WERI-Rb-1 (cell line): ENCODE results near the gene ATP13A3.

Experiments
- DNase-seq: peaks from one replicate; pipeline ENCODE4 v3.0.0-alpha.2; 2020
- H3K27ac ChIP-seq: fragments of 250-450 bp; sonication (Bioruptor Pico); 2 replicates; pipeline ENCODE4 v1.5.1; 2020; ENCODE audit warnings: mild to moderate bottlenecking, moderate library complexity
- H3K27me3 ChIP-seq: fragments of 250-450 bp; sonication (Bioruptor Pico); 2 replicates; pipeline ENCODE4 v1.5.1; 2021; ENCODE audit warnings: mild to moderate bottlenecking, low read depth, moderate library complexity; ENCODE audit not compliant: insufficient read depth, severe bottlenecking
- H3K36me3 ChIP-seq: fragments of 250-450 bp; sonication (Bioruptor Pico); 2 replicates; pipeline ENCODE4 v1.5.1; 2020; ENCODE audit warnings: mild to moderate bottlenecking, moderate library complexity
- H3K4me3 ChIP-seq: 2 replicates; pipeline ENCODE4 v1.5.1; 2011; ENCODE audit warnings: low read depth, mild to moderate bottlenecking, control low read depth, low read length
- H3K9me3 ChIP-seq: fragments of 250-450 bp; sonication (Bioruptor Pico); 2 replicates; pipeline ENCODE4 v1.5.1; 2021; ENCODE audit warnings: mild to moderate bottlenecking, moderate library complexity; ENCODE audit not compliant: severe bottlenecking
- CTCF ChIP-seq: IDR thresholded peaks from 2 replicates; pipeline ENCODE4 v1.5.1; 2011; ENCODE audit warnings: low read depth, mild to moderate bottlenecking, control low read depth, inconsistent platforms, low read length

Gene ATP13A3

GRCh38 chr3:194369522-194370279, 117.1 kb downstream of the ATP13A3 start, which contains the start of gene LRRC15:
LRRC15 (minus strand) TSS chr3:194369743; CDS start chr3:194361043, 8,700 bp downstream.
- DNase-seq, result peak; percentile 56

GRCh38 chr3:194368918-194369317, 117.9 kb downstream of the ATP13A3 start:
- no peak for DNase-seq
- no peaks in the 10 kb centered on the region for H3K9me3 ChIP-seq
- TF ChIP-seq CTCF, result no peak
- H3K36me3 ChIP-seq, result no peaks in the 10 kb centered on the region
- no peak overlapping the region for H3K27ac ChIP-seq
- H3K27me3 ChIP-seq, result no peaks in the 10 kb centered on the region
- H3K4me3 ChIP-seq, result no peak overlapping the region

More at GRCh38 chr3:194369522-194370279, 117.1 kb downstream of the ATP13A3 start, which contains the start of gene LRRC15:
- Histone ChIP-seq H3K9me3 (no peaks in the 10 kb centered on the region), H3K27ac (no peak within 1 kb of the TSS), H3K36me3 (no peaks in the 10 kb centered on the region), H3K27me3 (no peaks in the 10 kb centered on the region), H3K4me3 (no peak within 1 kb of the TSS)
- TF ChIP-seq CTCF, result peak; percentile 28; the same call in 1 of the 2 replicates

GRCh38 chr3:194367992-194368841, 118.6 kb downstream of the ATP13A3 start:
- no peaks in the 10 kb centered on the region for H3K36me3 ChIP-seq
- TF ChIP-seq CTCF, result no peak
- no peak overlapping the region for H3K27ac ChIP-seq
- no peaks in the 10 kb centered on the region for H3K9me3 ChIP-seq
- DNase-seq, result no peak
- no peaks in the 10 kb centered on the region for H3K27me3 ChIP-seq
- no peak overlapping the region for H3K4me3 ChIP-seq

GRCh38 chr3:194365978-194366490, 120.8 kb downstream of the ATP13A3 start:
- no peaks in the 10 kb centered on the region for H3K36me3 ChIP-seq
- H3K27me3 ChIP-seq, result no peaks in the 10 kb centered on the region
- H3K9me3 ChIP-seq, result no peaks in the 10 kb centered on the region
- DNase-seq, result no peak
- no peak overlapping the region for H3K27ac ChIP-seq
- H3K4me3 ChIP-seq, result no peak overlapping the region
- TF ChIP-seq CTCF, result no peak

GRCh38 chr3:194365526-194365925, 121.3 kb downstream of the ATP13A3 start:
- no peaks in the 10 kb centered on the region for H3K36me3 ChIP-seq
- H3K27ac ChIP-seq, result no peak overlapping the region
- no peak for DNase-seq

More at GRCh38 chr3:194365526-194365925, 121.3 kb downstream of the ATP13A3 start:
- TF ChIP-seq CTCF, result no peak
- Histone ChIP-seq H3K9me3 (no peaks in the 10 kb centered on the region), H3K4me3 (no peak overlapping the region), H3K27me3 (no peaks in the 10 kb centered on the region)
